ENCODE data around the gene GPR26.
"Not testable (repeated sequence)": the region's sequence is repeated elsewhere in the genome, so short reads cannot be mapped to it uniquely, and the experiment has no call there.

The GPR26 gene

GRCh38 chr10:123718544-123719060 lies 52.4 kb downstream of the GPR26 start:
- DNase-seq: no peak

- no peak for DNase-seq
Measured at GRCh38 chr10:123720536-123720935, 54.4 kb downstream of the GPR26 start.

- DNase-seq: no peak
Measured at GRCh38 chr10:123721441-123722049, 55.4 kb downstream of the GPR26 start.

- DNase-seq: no peak
Measured at GRCh38 chr10:123722351-123722750, 56.2 kb downstream of the GPR26 start.

GRCh38 chr10:123724747-123725146 lies 58.6 kb downstream of the GPR26 start:
- no peak for DNase-seq

- no peak for DNase-seq
Measured at GRCh38 chr10:123726381-123726780, 60.2 kb downstream of the GPR26 start.

- no peak for DNase-seq
Measured at GRCh38 chr10:123726836-123727235, 60.7 kb downstream of the GPR26 start.

- DNase-seq: no peak
Measured at GRCh38 chr10:123729523-123729922, 63.4 kb downstream of the GPR26 start.

- DNase-seq: not testable (repeated sequence)
Measured at GRCh38 chr10:123736917-123737316, 70.8 kb downstream of the GPR26 start.

GRCh38 chr10:123741146-123741545 lies 75.0 kb downstream of the GPR26 start:
- DNase-seq: no peak

GRCh38 chr10:123741711-123742110 lies 75.6 kb downstream of the GPR26 start:
- DNase-seq: no peak

- DNase-seq: no peak
Measured at GRCh38 chr10:123742751-123743440, 76.7 kb downstream of the GPR26 start.

GRCh38 chr10:123743441-123744223 lies 77.5 kb downstream of the GPR26 start:
- DNase-seq: no peak

- no peak for DNase-seq
Measured at GRCh38 chr10:123744224-123744536, 78.0 kb downstream of the GPR26 start.

Data from NCI-H1436 (cell line).